Stimulated activated CD8-positive, alpha-beta memory T cell treated with anti-CD3 and anti-CD28 coated beads, Interleukin-4, amount 100 ng/mL, for 1 hour (primary cell): Measurements from ENCODE around the gene ACOT7.
"Not testable (repeated sequence)": the region's sequence is repeated elsewhere in the genome, so short reads cannot be mapped to it uniquely, and the experiment has no call there.

Experiments
- DNase-seq, 2 donors: peaks; one replicate each; pipeline ENCODE4 v3.0.0-alpha.2; 2020; ENCODE audit warnings: low read depth in 2 of 2, low spot score in 1 of 2

The ACOT7 gene

DNA sequence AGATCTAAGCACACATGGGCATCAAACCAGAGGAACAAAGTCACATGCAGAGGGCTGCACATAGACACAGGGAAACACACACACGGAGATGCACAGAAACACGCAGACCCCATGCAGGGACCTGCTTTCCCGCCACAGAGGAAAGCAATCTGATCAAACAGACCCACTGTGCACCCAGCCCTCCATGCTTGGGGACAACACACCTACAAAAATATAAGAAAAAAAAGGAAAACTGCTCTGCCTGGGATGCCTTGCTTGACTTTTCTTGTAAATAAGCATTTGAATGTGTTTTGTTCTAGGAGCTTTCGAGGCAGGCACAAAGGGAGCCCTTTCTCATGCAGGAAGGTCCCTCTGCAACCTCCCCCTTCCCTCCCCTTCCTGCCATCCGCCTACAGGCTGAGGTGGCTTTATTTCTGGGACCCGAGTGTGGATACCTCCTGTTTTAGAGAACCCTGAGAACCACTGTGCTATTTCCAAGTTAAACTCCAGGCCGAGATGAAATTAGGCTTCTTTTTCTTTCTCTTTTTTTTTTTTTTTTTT is 154.3 kb downstream of the ACOT7 start:
- no peak for DNase-seq

- DNase-seq: no peak
Measured at GRCh38 chr1:6237093-6237492, 156.5 kb downstream of the ACOT7 start.

DNA sequence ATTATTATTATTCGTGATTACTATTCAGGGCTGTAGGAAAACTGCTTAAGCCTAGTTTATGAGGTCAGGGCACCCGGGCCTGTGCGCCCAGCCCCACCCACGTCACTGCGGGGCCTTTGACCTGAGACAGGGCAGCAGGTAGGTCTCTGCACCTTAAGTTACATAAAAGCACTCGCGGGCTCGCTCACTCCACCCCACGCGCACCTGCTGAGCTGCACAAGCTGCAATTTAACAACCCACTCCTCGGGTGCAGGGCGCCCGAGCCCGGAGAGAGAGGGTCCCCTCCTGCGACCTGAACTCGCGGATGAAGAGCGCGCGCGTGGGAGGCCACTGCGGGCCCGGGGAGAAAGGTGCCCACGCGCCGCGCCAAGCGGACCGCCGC is 158.3 kb downstream of the ACOT7 start:
- no peak for DNase-seq

GRCh38 chr1:6234502-6235295 is 158.9 kb downstream of the ACOT7 start:
- DNase-seq: no peak

GRCh38 chr1:6233376-6233775 is 160.2 kb downstream of the ACOT7 start:
- DNase-seq: no peak

DNA sequence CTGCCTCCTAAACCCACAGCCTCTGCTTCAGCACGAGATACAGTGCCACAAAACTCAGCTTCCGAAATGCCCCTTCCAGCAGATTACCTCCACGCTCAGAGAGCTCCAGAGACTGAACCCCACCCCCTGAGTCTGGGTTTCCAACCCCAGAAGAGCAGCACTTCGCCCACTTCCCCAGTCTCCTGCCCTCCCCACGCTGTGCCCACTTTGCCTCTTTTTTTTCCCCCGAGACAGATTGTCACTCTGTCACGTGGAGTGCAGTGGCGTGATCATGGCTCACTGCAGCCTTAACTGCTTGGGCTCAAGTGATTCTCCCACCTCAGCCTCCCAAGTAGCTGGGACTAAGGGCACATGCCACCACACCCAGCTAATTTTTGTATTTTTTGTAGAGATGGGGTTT is 167.9 kb downstream of the ACOT7 start:
- DNase-seq: no peak

- no peak for DNase-seq
Measured at GRCh38 chr1:6224718-6225117, 168.8 kb downstream of the ACOT7 start.

DNA sequence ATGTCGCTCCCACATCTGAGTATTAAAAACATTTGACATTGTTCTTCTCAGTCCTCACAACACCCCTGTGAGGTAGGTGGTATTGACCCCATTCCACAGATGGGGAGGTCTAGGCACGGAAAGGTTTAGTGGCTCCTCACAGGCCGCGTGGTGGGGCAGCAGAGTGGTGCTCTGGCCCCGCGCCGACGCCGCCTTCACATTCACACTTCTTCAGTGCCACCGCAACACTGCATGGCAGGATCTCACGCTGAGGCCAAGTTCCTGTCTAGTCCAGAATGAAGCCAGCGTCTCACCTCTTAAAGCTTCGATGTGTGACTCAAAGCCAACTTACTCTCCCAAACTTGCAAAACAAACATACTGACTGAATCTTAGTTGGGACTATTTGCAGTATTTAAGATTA is 169.9 kb downstream of the ACOT7 start:
- DNase-seq: no peak

DNA sequence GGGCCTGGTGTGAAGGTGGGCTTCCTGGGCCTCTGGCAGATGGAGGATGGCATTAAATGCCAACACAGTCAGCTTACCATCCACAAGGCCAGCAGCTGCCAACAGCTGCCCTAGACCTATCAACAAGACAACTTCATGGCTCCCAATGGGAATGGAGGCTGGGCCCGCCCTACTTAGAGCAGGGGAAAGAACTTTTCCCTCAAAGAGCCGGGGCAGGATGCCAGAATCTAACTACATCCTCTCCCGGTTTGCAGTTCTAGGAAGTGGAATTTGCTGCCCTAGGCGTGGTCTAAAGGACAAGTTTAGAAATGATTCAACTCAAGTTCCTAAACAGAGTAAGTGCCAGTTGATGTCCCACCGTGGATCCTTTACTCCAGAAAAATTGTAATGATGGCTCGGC is 170.9 kb downstream of the ACOT7 start:
- no peak for DNase-seq

DNA sequence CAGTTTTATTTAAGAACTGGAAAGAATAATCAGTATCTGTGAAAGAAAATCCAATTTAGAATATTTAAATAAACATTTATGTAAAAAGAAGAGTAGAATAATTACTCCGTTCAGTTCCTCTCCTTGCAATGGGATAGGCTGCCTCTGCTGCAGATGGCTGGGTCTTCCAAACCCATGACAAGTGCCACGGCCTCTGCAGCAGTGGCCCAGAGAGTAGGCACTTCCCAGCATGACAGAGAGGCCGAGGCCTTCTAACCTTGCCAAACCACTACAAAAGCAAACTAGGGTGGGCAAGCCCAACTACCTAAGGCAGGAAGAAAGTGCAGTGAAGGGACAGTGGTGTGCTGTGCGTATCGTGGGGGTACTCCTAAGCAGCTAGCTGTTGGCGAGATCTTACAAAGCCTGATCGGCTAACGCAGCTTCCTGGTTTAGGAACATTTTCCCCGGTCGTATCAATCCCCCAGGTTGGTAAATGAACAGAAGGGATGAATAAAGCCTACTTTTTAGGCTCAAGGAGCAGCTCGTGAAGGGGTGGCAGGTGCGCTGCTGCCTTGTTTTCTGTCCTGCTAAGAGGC is 172.3 kb downstream of the ACOT7 start:
- DNase-seq: no peak

DNA sequence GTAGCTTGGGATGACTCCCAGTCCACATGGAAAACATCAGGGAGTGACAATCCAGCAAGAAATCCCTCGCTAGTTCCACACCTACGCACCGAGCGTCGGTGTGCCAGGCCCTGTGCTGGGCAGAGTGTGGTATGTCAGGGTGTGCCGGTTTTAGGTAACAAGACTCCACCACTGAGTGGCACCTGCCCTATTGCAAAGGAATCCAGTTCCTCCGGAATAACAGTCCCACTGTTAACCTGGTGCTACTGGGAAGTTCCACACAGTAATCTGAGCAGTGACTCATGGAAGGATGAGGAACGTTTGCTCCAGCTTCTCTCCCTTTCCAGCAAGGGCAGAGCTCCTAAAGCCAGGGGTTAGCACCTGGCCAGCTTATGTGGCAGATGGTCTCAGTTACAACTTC is 173.3 kb downstream of the ACOT7 start:
- no peak for DNase-seq

GRCh38 chr1:6219641-6220040 is 173.9 kb downstream of the ACOT7 start:
- DNase-seq: not testable (repeated sequence)

GRCh38 chr1:6218375-6219164 is 175.0 kb downstream of the ACOT7 start:
- DNase-seq: no peak
